Common myeloid progenitor, CD34-positive (primary cell): ENCODE data around the gene ZNF891.
A peak's percentile ranks its signal among the peaks of the same experiment; 100 is the strongest.

Experiments
- CTCF ChIA-PET: fragments of 350-600 bp; sonication (Branson Sonifier 250); formaldehyde crosslinking; loops from one replicate; lab custom pipeline; 2021; ENCODE audit warnings: antibody characterized with exemption; lab: Charles Lee
- POLR2A ChIA-PET: fragments of 350-600 bp; sonication (Branson Sonifier 250); formaldehyde crosslinking; loops from one replicate; lab custom pipeline; 2021; ENCODE audit warnings: antibody characterized with exemption; lab: Charles Lee
- DNase-seq, 3 donors: peaks; one replicate each; pipeline versions ENCODE4 v3.0.0 to v3.0.0-alpha.2; 2013
- H3K27ac ChIP-seq, 2 experiments: 1 replicate in 1 of 2; 2 replicates in 1 of 2; pipeline ENCODE4 v1.7.0; 2013; ENCODE audit warnings: inconsistent platforms in 2 of 2, low read length in 2 of 2, mild to moderate bottlenecking in 2 of 2, low read depth in 1 of 2, moderate library complexity in 1 of 2; ENCODE audit not compliant: severe bottlenecking in 2 of 2, insufficient read depth in 1 of 2, poor library complexity in 1 of 2
- H3K27me3 ChIP-seq, 5 experiments: replicated peaks in 2 of 5; 1 replicate in 3 of 5; 2 replicates in 2 of 5; pipeline versions ENCODE4 v1.6.1 to v1.7.0; 2013; ENCODE audit warnings: low read length in 4 of 5, mild to moderate bottlenecking in 2 of 5, moderate library complexity in 2 of 5, inconsistent platforms in 1 of 5; ENCODE audit not compliant: insufficient read depth in 5 of 5, control insufficient read depth in 4 of 5
- H3K36me3 ChIP-seq, 4 experiments: 1 replicate in 2 of 4; 2 replicates in 2 of 4; pipeline versions ENCODE4 v1.6.1 to v1.7.0; 2013; ENCODE audit warnings: low read length in 3 of 4, control low read depth in 1 of 4, mild to moderate bottlenecking in 1 of 4; ENCODE audit not compliant: control insufficient read depth in 4 of 4, insufficient read depth in 4 of 4
- H3K4me1 ChIP-seq, 4 experiments: 1 replicate in 3 of 4; 2 replicates in 1 of 4; pipeline versions ENCODE4 v1.6.1 to v1.7.1; 2013; ENCODE audit warnings: low read length in 3 of 4, mild to moderate bottlenecking in 3 of 4, control low read depth in 1 of 4, inconsistent platforms in 1 of 4, moderate library complexity in 1 of 4; ENCODE audit not compliant: control insufficient read depth in 4 of 4, insufficient read depth in 4 of 4; ENCODE audit errors: control extremely low read depth in 1 of 4
- H3K4me3 ChIP-seq, 7 experiments: 1 replicate in 4 of 7; 2 replicates in 3 of 7; pipeline versions ENCODE4 v1.5.1 to v1.7.0; 2013; ENCODE audit warnings: mild to moderate bottlenecking in 7 of 7, low read length in 6 of 7, moderate library complexity in 6 of 7, inconsistent platforms in 2 of 7, low read depth in 2 of 7, control low read depth in 1 of 7; ENCODE audit not compliant: insufficient read depth in 4 of 7, control insufficient read depth in 1 of 7; ENCODE audit errors: extremely low read depth in 1 of 7
- H3K9me3 ChIP-seq, 5 experiments: 1 replicate in 4 of 5; 2 replicates in 1 of 5; pipeline versions ENCODE4 v1.6.1 to v1.7.1; 2013; ENCODE audit warnings: low read length in 4 of 5, mild to moderate bottlenecking in 2 of 5, inconsistent platforms in 1 of 5, low read depth in 1 of 5, moderate library complexity in 1 of 5; ENCODE audit not compliant: control insufficient read depth in 4 of 5, insufficient read depth in 2 of 5; ENCODE audit errors: control extremely low read depth in 1 of 5
- WGBS: methylation state at CpG from one replicate; pipeline ENCODE4 v1.1.5; 2013; ENCODE audit not compliant: insufficient coverage; 5-methylcytosine and 5-hydroxymethylcytosine counted together

The ZNF891 gene

DNA sequence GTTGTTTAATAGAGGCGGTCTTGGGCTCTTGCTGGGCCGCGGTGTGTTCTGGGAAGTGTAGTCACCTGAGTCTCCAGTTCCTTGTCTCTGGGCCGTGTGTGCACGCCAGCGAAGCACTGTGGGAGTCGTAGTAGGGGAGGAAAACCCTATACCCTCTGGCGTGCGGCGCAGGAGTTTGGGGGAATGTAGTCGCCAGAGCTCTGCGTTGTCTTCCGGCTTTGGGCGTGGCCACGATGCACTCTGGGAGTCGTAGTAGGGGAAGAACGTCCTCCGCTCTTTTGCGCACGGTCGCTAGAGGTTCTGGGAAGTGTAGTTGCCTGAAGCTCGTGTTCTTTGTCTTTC lies 50.1 kb downstream of the ZNF891 start:
- CTCF ChIA-PET = interaction anchor here (0.7 kb wide), 1 partner anchor 101 kb away, joined by 3 read pairs; the partner anchor contains the start of gene ZNF268
- under 1% methylated on average over 22 of the region's 22 CpGs for WGBS
- Histone ChIP-seq H3K9me3 (peaks cover 15 to 63% (median 44%) of the 10 kb centered on the region in 5 experiments), H3K27ac (peak overlapping the region; percentile 98 to 99), H3K27me3 (no peaks in the 10 kb centered on the region), H3K4me3 (peak overlapping the region; percentile 49 to 88 (median 82)), H3K4me1 (peaks cover 0 to 12% (median 9%) of the 10 kb centered on the region in 4 experiments), H3K36me3 (peaks cover 11 to 32% (median 23%) of the 10 kb centered on the region in 4 experiments)
- peak; percentile 100 for DNase-seq
- POLR2A ChIA-PET = interaction anchor here (1.6 kb wide), 1 partner anchor 50 kb away, joined by 11 read pairs; the partner anchor contains the start of genes ZNF10 and ZNF891

DNA sequence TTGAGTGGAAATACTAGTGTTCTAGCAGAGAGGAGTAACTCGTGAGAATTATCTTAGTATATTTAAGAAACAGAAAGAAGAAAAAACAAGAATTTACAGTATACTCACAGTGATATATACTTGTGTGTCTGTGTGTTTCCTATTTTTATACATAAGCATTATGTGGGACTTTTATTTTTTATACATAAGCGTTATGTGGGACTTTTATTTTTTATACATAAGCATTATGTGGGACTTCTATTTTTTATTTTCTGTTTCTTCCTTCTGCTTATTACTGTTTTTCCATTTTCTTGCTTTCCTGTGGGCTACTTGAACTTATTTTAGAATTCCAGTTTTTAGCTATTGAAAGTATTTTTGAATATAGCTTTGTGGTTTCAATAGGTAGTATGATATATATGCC lies 56.2 kb downstream of the ZNF891 start:
- Histone ChIP-seq H3K27me3 (no peaks in the 10 kb centered on the region), H3K4me3 (no peak overlapping the region), H3K36me3 (no peaks in the 10 kb centered on the region), H3K9me3 (peaks cover 3 to 78% (median 40%) of the 10 kb centered on the region in 5 experiments), H3K27ac (no peak overlapping the region), H3K4me1 (no peaks in the 10 kb centered on the region)
- WGBS = no CpG with 5 or more reads among the region's 2 CpGs
- DNase-seq = no peak
- ChIA-PET POLR2A (no interaction called here), CTCF (no interaction called here)

DNA sequence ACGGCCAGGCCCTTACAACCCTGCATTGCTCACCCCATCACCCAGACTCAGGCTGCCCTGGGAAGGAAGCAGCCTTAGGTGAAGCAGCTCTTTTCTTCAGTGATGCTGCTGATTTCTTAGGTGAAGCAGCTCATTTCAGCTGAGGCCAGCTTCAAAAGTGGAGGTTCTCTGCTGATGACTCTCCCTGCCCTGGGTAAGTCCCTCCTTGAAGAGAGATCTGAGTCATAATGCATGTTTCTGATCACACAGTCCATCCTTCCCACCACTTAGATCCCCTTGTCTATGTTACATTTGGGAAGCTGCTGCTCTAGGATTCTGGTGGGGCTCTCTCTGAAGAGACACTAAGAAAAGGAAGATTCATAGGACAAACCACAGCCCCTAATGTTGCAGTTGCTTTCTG lies 66.5 kb downstream of the ZNF891 start:
- no peak overlapping the region for H3K4me3 ChIP-seq
- peaks cover 35 to 93% (median 70%) of the 10 kb centered on the region in 5 experiments for H3K9me3 ChIP-seq
- POLR2A ChIA-PET = no interaction called here
- H3K27ac ChIP-seq = no peak overlapping the region
- CTCF ChIA-PET = interaction anchor here (1.1 to 1.3 kb wide), 2 partner anchors 12 to 16 kb away, joined by 3 to 4 read pairs; no protein-coding TSS in a partner anchor
- no peak for DNase-seq
- H3K27me3 ChIP-seq = no peaks in the 10 kb centered on the region
- peaks cover 0 to 26% (median 4%) of the 10 kb centered on the region in 4 experiments for H3K36me3 ChIP-seq
- no peaks in the 10 kb centered on the region for H3K4me1 ChIP-seq
- WGBS = 100% methylated on average over 1 of the region's 1 CpG

DNA sequence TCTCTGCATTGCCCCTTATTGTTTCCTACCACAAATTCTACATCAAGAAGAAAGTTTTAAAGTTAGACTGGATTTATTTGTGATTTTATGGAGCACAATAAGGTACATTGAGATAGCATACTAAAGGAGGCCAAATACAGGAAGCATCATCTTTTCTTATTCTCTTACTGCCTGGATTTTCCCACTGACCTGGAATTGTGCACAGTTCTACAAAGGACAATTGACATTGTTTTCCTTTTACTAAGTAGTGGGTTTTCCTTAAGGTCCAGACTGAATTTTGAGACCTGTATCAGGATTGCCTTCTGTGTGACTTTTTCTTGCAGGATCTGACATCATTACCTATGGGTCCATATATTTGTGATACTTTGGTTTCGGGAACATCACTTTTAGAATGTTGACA lies 68.1 kb downstream of the ZNF891 start:
- 100% methylated on average over 1 of the region's 1 CpG for WGBS
- peaks cover 37 to 97% (median 74%) of the 10 kb centered on the region in 5 experiments for H3K9me3 ChIP-seq
- CTCF ChIA-PET = no interaction called here
- no peaks in the 10 kb centered on the region for H3K27me3 ChIP-seq
- POLR2A ChIA-PET = no interaction called here
- DNase-seq = no peak
- H3K36me3 ChIP-seq = peaks cover 10 to 40% (median 17%) of the 10 kb centered on the region in 4 experiments
- H3K27ac ChIP-seq = no peak overlapping the region
- H3K4me1 ChIP-seq = no peaks in the 10 kb centered on the region
- H3K4me3 ChIP-seq = no peak overlapping the region

DNA sequence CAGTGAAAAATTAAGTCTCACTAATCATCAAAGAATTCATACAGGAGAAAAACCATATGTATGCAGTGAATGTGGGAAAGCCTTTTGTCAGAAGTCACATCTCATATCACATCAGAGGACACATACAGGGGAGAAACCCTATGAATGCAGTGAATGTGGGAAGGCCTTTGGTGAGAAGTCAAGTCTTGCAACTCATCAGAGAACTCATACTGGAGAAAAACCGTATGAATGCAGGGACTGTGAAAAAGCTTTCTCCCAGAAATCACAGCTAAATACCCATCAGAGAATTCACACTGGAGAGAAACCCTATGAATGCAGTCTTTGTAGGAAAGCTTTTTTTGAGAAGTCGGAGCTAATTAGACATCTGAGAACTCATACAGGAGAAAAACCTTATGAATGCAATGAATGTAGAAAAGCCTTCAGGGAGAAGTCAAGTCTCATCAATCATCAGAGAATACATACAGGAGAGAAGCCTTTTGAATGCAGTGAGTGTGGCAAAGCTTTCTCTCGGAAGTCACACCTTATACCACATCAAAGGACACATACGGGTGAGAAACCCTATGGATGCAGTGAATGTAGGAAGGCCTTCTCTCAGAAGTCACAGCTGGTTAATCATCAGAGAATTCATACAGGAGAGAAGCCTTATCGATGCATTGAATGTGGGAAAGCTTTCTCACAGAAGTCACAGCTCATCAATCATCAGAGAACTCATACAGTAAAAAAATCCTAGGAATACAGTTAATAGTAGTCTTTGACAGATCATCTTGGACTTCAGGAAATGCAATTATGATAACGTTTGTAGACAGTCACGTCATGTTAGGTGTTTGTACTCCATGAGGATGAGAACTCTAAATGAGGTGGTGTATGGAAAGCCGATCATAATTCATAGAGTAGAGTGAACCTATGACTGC lies 71.6 kb downstream of the ZNF891 start:
- 100% methylated on average over 3 of the region's 8 CpGs for WGBS
- peak in 2 of 3 donors; percentile 23 to 29 for DNase-seq
- H3K36me3 ChIP-seq = peaks cover 16 to 69% (median 31%) of the 10 kb centered on the region in 4 experiments
- no peaks in the 10 kb centered on the region for H3K27me3 ChIP-seq
- H3K27ac ChIP-seq = no peak overlapping the region
- ChIA-PET POLR2A (no interaction called here), CTCF (interaction anchor here (1.3 to 2.1 kb wide), 3 partner anchors 13 to 71 kb away, joined by 3 to 5 read pairs (median 5); no protein-coding TSS in a partner anchor)
- H3K4me3 ChIP-seq = peak overlapping the region in 1 of 7 experiments; percentile 48
- H3K9me3 ChIP-seq = peaks cover 37 to 92% (median 56%) of the 10 kb centered on the region in 5 experiments
- H3K4me1 ChIP-seq = no peaks in the 10 kb centered on the region

DNA sequence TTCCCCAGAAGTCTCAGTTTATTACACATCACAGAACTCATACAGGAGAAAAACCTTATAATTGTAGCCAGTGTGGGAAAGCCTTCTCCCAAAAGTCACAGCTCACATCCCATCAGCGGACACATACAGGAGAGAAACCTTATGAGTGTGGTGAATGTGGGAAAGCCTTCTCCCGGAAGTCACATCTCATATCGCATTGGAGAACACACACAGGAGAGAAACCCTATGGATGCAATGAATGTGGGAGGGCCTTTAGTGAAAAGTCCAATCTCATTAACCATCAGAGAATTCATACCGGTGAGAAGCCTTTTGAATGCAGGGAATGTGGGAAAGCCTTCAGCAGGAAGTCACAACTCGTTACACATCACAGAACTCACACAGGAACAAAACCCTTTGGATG lies 72.6 kb downstream of the ZNF891 start:
- ChIA-PET POLR2A (no interaction called here), CTCF (interaction anchor here (1.3 to 2.1 kb wide), 2 partner anchors 12 to 18 kb away, joined by 3 to 5 read pairs; no protein-coding TSS in a partner anchor)
- H3K9me3 ChIP-seq = peaks cover 40 to 92% (median 53%) of the 10 kb centered on the region in 5 experiments
- 94% methylated on average over 3 of the region's 5 CpGs for WGBS
- no peak overlapping the region for H3K27ac ChIP-seq
- H3K4me3 ChIP-seq = peak overlapping the region in 2 of 7 experiments; percentile 2 to 49
- H3K27me3 ChIP-seq = no peaks in the 10 kb centered on the region
- no peak for DNase-seq
- H3K36me3 ChIP-seq = peaks cover 24 to 70% (median 40%) of the 10 kb centered on the region in 4 experiments
- no peaks in the 10 kb centered on the region for H3K4me1 ChIP-seq
